Ovary (tissue), 9 donors: ENCODE data around the gene FHOD3. TPM values are rescaled to one million over a fixed set of nuclear protein-coding genes. Genes with fewer than 3 reads are reported as not detected.

ENCODE experiments used
- DNase-seq, 5 donors: peaks; one replicate each; pipeline ENCODE4 v3.0.0-alpha.2; 2019 to 2020
- H3K27ac ChIP-seq, 2 donors: fragments of 200-600 bp; one replicate each; pipeline versions ENCODE4 v1.5.1 to v1.8.0; 2019 to 2022
- H3K27me3 ChIP-seq: fragments of 200-600 bp; one replicate; pipeline ENCODE4 v1.8.0; 2022
- H3K36me3 ChIP-seq: fragments of 200-600 bp; sonication (generic); one replicate; pipeline ENCODE4 v1.5.1; 2019
- H3K4me1 ChIP-seq: one replicate; pipeline ENCODE4 v1.8.1; 2013; ENCODE audit warnings: mild to moderate bottlenecking, moderate library complexity; ENCODE audit not compliant: insufficient read depth
- H3K4me3 ChIP-seq: fragments of 200-600 bp; sonication (generic); one replicate; pipeline ENCODE4 v1.5.1; 2017
- H3K9me3 ChIP-seq, 2 donors: fragments of 200-600 bp in 1 of 2; sonication (generic) in 1 of 2; one replicate each; pipeline versions ENCODE4 v1.5.1 to v1.8.1; 2013 to 2019; ENCODE audit warnings: mild to moderate bottlenecking in 1 of 2, moderate library complexity in 1 of 2
- CTCF ChIP-seq, 3 donors: fragments of 450-650 bp in 2 of 3; fragments of 200-600 bp in 1 of 3; IDR thresholded peaks; one replicate each; pipeline versions ENCODE4 v1.5.1 to v1.8.0; 2016 to 2022; ENCODE audit warnings: antibody characterized with exemption in 3 of 3, mild to moderate bottlenecking in 1 of 3
- EP300 ChIP-seq: sonication (generic); formaldehyde crosslinking; IDR thresholded peaks from one replicate; pipeline ENCODE4 v1.6.1; 2017; ENCODE audit warnings: antibody characterized with exemption
- POLR2A ChIP-seq: fragments of 450-650 bp; IDR thresholded peaks from one replicate; pipeline ENCODE4 v1.6.1; 2017; ENCODE audit warnings: antibody characterized with exemption, mild to moderate bottlenecking, moderate library complexity
- WGBS, 3 donors: extraction: QIAGEN DNeasy Blood & Tissue Kit in 1 of 3; methylation state at CpG; one replicate each; pipeline versions ENCODE4 v1.1.5 to v1.1.7; 2013 to 2017; 5-methylcytosine and 5-hydroxymethylcytosine counted together
- intact Hi-C, 4 donors: fragments of 100-400 bp; cut with DNase I; formaldehyde crosslinking; loops; one replicate each; pipeline versions ENCODE4 v1.11.0 to v1.15.1; 2022 to 2023
- polyA plus RNA-seq, 2 donors: library from polyadenylated mRNA; stranded (reverse); fragments of 200-250 nt in 1 of 2; fragments of 350-450 nt in 1 of 2; fragmentation: Illumina TruSeq in 1 of 2; extraction: RNeasy Lipid Tissue Mini Kit (QIAGEN cat#74804) in 1 of 2; gene quantifications; one replicate each; pipeline ENCODE4 v1.2.3, GENCODE V29; 2013 to 2014
- total RNA-seq, 7 donors: library from RNA; depleted of rRNA in 2 of 7; stranded (reverse); fragments of >200 nt in 2 of 7; fragmentation: NEBNext Ultra II Directional in 3 of 7; extraction: Animal tissue kit (Norgen Biotek cat#: 25700) in 3 of 7; gene quantifications; one replicate each; pipeline versions ENCODE4 v1.1.0 to v1.2.4, GENCODE V29; 2016 to 2023
- donor health status: DM: no; HTN: no; CAD: no; lungs with moderate emphysema.
- donor health status: DM: no; HTN: no; CAD: no.
- donor health status: Bipolar disorder and iron deficiency.
- donor health status: DM: yes; HTN: yes; CAD: no.
- donor health status: DM: no; HTN: no; CAD: no.
- donor health status: DM: yes; HTN: yes; CAD: no.

FHOD3 gene
- total and polyA plus RNA-seq, 9 donors, result 3.5 to 62.5 (median 11.0) TPM

- intact Hi-C loops, result loop anchor here in 2 of 4 donors (10.0 kb wide), 2 partner anchors 62 to 472 kb away; partner anchors contain the start of gene FHOD3 (in 1 of the 2)
- Histone ChIP-seq H3K27ac (no peak overlapping the region), H3K36me3 (no peaks in the 10 kb centered on the region), H3K9me3 (no peaks in the 10 kb centered on the region), H3K4me3 (no peak overlapping the region), H3K4me1 (no peaks in the 10 kb centered on the region), H3K27me3 (no peaks in the 10 kb centered on the region)
- TF ChIP-seq EP300 (no peak), CTCF (IDR thresholded peaks at IDR 0.05) (no peak), POLR2A (no peak)
- WGBS, 3 donors, result 18 to 34% (median 25%) methylated on average over 3 of the region's 3 CpGs
- DNase-seq, result no peak
Measured at GRCh38 chr18:36766836-36767235, 469.3 kb downstream of the FHOD3 start.

DNA sequence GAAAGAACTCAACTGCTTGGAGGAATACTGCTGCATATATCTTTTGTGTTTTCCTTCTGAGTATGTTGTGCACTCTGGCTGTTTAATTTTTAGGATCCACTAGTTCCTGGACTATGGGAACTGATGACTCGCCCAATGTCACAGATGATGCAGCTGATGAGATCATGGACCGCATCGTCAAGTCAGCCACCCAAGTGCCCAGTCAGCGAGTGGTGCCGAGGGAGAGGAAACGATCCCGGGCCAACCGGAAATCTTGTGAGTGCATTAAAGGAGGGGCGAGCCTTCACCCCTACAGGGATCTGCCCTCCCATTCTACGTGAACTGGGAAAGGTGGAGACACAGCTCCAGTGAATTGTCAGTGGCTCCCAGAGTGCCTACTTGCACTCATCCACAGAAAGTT is 471.7 kb downstream of the FHOD3 start:
- Histone ChIP-seq H3K4me3 (no peak overlapping the region), H3K27me3 (no peaks in the 10 kb centered on the region), H3K4me1 (no peaks in the 10 kb centered on the region), H3K36me3 (no peaks in the 10 kb centered on the region), H3K27ac (no peak overlapping the region), H3K9me3 (no peaks in the 10 kb centered on the region)
- intact Hi-C loops, result loop anchor here in 2 of 4 donors (10.0 kb wide), 2 partner anchors 64 to 474 kb away; partner anchors contain the start of gene FHOD3 (in 1 of the 2)
- 95 to 97% (median 96%) methylated on average over 10 of the region's 10 CpGs for WGBS, 3 donors
- TF ChIP-seq CTCF (IDR thresholded peaks at IDR 0.05), result no peak
- no peak for TF ChIP-seq EP300
- TF ChIP-seq POLR2A, result no peak
- DNase-seq, result no peak

GRCh38 chr18:36769611-36770314 is 472.2 kb downstream of the FHOD3 start:
- TF ChIP-seq EP300 (no peak), POLR2A (no peak), CTCF (IDR thresholded peaks at IDR 0.05) (no peak)
- Histone ChIP-seq H3K4me1 (no peaks in the 10 kb centered on the region), H3K9me3 (no peaks in the 10 kb centered on the region), H3K4me3 (no peak overlapping the region), H3K27ac (no peak overlapping the region), H3K36me3 (no peaks in the 10 kb centered on the region), H3K27me3 (no peaks in the 10 kb centered on the region)
- intact Hi-C loops, result loop anchor here in 2 of 4 donors (10.0 kb wide), 2 partner anchors 65 to 475 kb away; partner anchors contain the start of gene FHOD3 (in 1 of the 2)
- DNase-seq, result no peak
- WGBS, 3 donors, result 85 to 86% (median 85%) methylated on average over 6 of the region's 6 CpGs

DNA sequence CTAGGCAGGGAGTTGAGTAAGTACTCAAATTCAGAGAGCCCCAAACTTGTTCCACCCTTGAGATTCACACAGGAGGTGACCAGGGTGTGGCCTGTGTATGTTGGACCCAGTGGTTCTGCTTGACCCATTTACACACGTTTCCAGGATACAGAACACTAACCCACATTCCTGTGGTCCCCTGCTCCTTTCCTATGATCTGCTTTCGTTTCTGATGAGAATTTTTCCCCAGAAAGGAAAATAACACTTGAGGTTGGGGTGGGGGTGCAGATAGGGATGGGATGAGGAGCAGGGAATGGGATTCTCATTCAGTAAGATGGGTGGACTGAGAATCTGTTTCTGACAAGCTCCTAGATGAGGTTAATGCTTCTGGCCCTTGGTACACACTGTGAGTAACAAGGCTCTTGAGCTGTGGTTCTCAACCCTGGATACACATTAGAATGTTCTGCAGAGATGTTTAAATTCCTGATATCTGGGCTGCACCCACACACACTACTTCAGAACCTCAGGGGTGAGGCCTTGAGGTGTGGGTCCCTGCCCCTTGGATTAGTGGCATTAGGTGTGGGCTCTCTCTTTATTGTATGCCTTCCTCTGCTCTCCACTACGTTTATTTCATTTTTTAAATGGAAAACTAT is 472.9 kb downstream of the FHOD3 start:
- no peak overlapping the region for H3K4me3 ChIP-seq
- no peaks in the 10 kb centered on the region for H3K36me3 ChIP-seq
- no peaks in the 10 kb centered on the region for H3K27me3 ChIP-seq
- H3K27ac ChIP-seq, result no peak overlapping the region
- no peaks in the 10 kb centered on the region for H3K4me1 ChIP-seq
- intact Hi-C loops, result no loop called here
- WGBS, 3 donors, result 82 to 91% (median 88%) methylated on average over 3 of the region's 3 CpGs
- no peaks in the 10 kb centered on the region for H3K9me3 ChIP-seq
- no peak for DNase-seq
- no peak for TF ChIP-seq CTCF (IDR thresholded peaks at IDR 0.05)
- no peak for TF ChIP-seq EP300
- TF ChIP-seq POLR2A, result no peak
